H1 (cell line): ENCODE measurements around the gene MED13. TPM values are rescaled to one million over a fixed set of nuclear protein-coding genes. Genes with fewer than 3 reads are reported as not detected.

ENCODE experiments used
- BRCA1 ChIP-seq: IDR thresholded peaks from 2 replicates; pipeline ENCODE4 v1.6.1; 2012; ENCODE audit warnings: low read depth, low read length, improper control_type of control experiment
- CTBP2 ChIP-seq: IDR thresholded peaks from 2 replicates; pipeline ENCODE4 v1.7.0; 2011; ENCODE audit warnings: borderline replicate concordance, mild to moderate bottlenecking, moderate library complexity, mixed read lengths, low read length; ENCODE audit not compliant: insufficient read depth, insufficient read length
- TEAD4 ChIP-seq: IDR thresholded peaks from 2 replicates; pipeline ENCODE4 v1.6.1; 2012; ENCODE audit warnings: low read depth, low read length, inconsistent platforms, mixed read lengths
- YY1 ChIP-seq: IDR thresholded peaks from 2 replicates; pipeline ENCODE4 v1.6.1; 2011; ENCODE audit warnings: low read depth, mild to moderate bottlenecking, low read length
- polyA plus RNA-seq, 7 experiments: library from polyadenylated mRNA; depleted of rRNA in 3 of 7; stranded (reverse) in 5 of 7; unstranded in 2 of 7; fragments of >200 nt in 5 of 7; fragments of 200-250 nt in 2 of 7; gene quantifications; 1 replicate in 5 of 7; 2 replicates in 1 of 7; 4 replicates in 1 of 7; pipeline versions ENCODE4 v1.2.1 to v1.2.3, GENCODE V29; 2011 to 2013; ENCODE audit warnings: missing spikeins in 2 of 7, mixed read lengths in 2 of 7
- total RNA-seq: library from RNA; stranded (reverse); fragmentation: NEBNext Ultra II Directional; extraction: Animal tissue kit (Norgen Biotek cat#: 25700); gene quantifications from 2 replicates; pipeline ENCODE4 v1.2.1, GENCODE V29; 2021

Gene MED13
- total and polyA plus RNA-seq, 2 of the 8 experiments (the other 6 are each of a cell fraction or from before 2014, with no cell fraction given) = 11.3 to 44.8 TPM

DNA sequence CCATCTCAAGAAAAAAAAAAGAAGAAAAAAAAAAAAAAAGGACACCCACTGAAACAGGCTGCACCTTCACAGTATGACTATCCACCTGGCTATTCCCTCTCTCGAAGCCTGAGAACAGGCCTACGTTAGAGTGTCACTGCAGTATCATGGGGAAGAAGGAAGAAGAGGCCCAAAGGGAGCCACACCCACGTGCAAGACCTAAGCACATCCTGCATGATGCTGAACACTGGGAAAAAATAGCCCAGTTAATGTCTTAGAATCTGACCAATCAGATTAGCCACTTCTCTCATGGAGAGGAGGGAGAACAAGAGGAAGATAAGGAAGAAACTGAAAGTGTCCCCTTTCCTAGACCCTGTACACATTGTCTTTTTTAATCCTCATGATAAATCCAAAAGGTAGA is 19.5 kb upstream of the MED13 start (continued):
- TF ChIP-seq TEAD4 = no peak
- no peak for TF ChIP-seq YY1
- no peak for TF ChIP-seq CTBP2
- TF ChIP-seq BRCA1 = no peak
